Measurements from ENCODE around the gene MARCHF3.
A peak's percentile ranks its signal among the peaks of the same experiment; 100 is the strongest.
"Not testable (repeated sequence)": the region's sequence is repeated elsewhere in the genome, so short reads cannot be mapped to it uniquely, and the experiment has no call there.

MARCHF3 gene

DNA sequence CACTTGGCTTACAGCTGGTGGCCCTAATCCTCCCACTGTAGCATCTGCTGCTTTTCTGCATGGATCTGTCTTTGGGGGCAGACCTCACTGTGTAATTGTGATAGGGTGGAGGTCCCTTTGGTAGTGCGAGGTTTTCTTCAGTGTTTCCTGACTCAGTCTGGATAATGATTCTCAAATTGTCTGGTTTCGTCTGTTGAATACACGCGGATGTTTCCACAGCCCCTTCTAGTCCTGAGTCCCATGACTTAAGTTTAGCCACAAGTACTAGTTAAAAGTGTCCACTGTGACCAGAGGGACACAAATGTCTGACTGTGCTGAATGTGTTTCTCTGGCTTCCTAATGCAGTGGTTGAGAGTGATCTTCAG lies 182.9 kb downstream of the MARCHF3 start:
- H3K36me3 ChIP-seq (ENCODE audit: control insufficient read depth in 2 of 2, insufficient read depth in 2 of 2, low read length in 2 of 2), result no peaks in the 10 kb centered on the region
- peaks cover 9% of the 10 kb centered on the region for H3K4me1 ChIP-seq (ENCODE audit: control insufficient read depth, insufficient read depth, low read length)
- H3K4me3 ChIP-seq (ENCODE audit: low read length in 2 of 2), result no peak overlapping the region
- H3K27ac ChIP-seq (ENCODE audit: low read length), result peak overlapping the region; percentile 46
- H3K9me3 ChIP-seq (ENCODE audit: control insufficient read depth in 2 of 2, low read length in 2 of 2), result no peaks in the 10 kb centered on the region
- no peak overlapping the region for H3K9ac ChIP-seq (ENCODE audit: low read length in 2 of 2)
- H3K27me3 ChIP-seq (ENCODE audit: control insufficient read depth in 1 of 2, insufficient read depth in 2 of 2, low read length in 2 of 2), result no peaks in the 10 kb centered on the region

DNA sequence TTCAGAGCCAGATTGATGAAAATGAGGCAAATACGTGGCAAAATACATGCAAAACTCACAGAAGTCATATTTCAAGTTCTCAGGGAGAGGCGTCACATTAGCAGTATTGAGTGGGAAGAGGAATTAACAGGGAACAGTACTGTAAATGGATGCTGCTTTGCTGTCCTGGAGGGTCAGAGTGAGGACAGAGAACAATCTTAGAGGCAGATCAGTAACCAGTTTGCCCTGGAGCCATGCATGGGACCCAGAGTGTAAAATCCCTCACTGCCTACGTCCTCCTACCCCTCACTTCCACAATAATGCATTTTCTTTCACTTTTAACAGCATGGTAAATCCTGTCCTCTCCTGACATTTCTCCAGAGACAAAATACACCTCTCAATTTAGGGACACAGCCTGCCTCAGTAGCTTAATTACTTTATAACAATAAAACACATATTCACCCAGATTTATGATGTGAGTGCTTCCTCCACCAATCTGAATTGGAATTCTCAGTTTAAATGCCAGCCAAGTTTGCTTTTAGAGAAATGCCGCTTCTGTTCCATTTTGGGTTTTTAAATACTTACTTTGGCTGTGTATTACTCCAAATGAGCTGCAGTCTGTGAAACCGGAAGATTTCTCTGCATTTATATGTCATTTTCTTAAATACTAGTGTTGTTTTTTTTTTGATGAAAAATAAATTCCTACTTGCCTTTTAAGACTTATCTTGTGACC lies 183.5 kb downstream of the MARCHF3 start:
- Histone ChIP-seq H3K9ac (ENCODE audit: low read length in 2 of 2) (peak overlapping the region in 1 of 2 donors; percentile 1), H3K27ac (ENCODE audit: low read length) (peak overlapping the region; percentile 46), H3K27me3 (ENCODE audit: control insufficient read depth in 1 of 2, insufficient read depth in 2 of 2, low read length in 2 of 2) (no peaks in the 10 kb centered on the region), H3K9me3 (ENCODE audit: control insufficient read depth in 2 of 2, low read length in 2 of 2) (no peaks in the 10 kb centered on the region), H3K36me3 (ENCODE audit: control insufficient read depth in 2 of 2, insufficient read depth in 2 of 2, low read length in 2 of 2) (no peaks in the 10 kb centered on the region), H3K4me1 (ENCODE audit: control insufficient read depth, insufficient read depth, low read length) (peaks cover 9% of the 10 kb centered on the region), H3K4me3 (ENCODE audit: low read length in 2 of 2) (no peak overlapping the region)

- Histone ChIP-seq H3K4me1 (ENCODE audit: control insufficient read depth, insufficient read depth, low read length) (peaks cover 9% of the 10 kb centered on the region), H3K27ac (ENCODE audit: low read length) (no peak overlapping the region), H3K4me3 (ENCODE audit: low read length in 2 of 2) (no peak overlapping the region), H3K27me3 (ENCODE audit: control insufficient read depth in 1 of 2, insufficient read depth in 2 of 2, low read length in 2 of 2) (no peaks in the 10 kb centered on the region), H3K9me3 (ENCODE audit: control insufficient read depth in 2 of 2, low read length in 2 of 2) (no peaks in the 10 kb centered on the region), H3K36me3 (ENCODE audit: control insufficient read depth in 2 of 2, insufficient read depth in 2 of 2, low read length in 2 of 2) (no peaks in the 10 kb centered on the region), H3K9ac (ENCODE audit: low read length in 2 of 2) (peak overlapping the region in 1 of 2 donors; percentile 1)
These were observed 184.0 kb downstream of the MARCHF3 start for GRCh38 chr5:126846344-126846743.

DNA sequence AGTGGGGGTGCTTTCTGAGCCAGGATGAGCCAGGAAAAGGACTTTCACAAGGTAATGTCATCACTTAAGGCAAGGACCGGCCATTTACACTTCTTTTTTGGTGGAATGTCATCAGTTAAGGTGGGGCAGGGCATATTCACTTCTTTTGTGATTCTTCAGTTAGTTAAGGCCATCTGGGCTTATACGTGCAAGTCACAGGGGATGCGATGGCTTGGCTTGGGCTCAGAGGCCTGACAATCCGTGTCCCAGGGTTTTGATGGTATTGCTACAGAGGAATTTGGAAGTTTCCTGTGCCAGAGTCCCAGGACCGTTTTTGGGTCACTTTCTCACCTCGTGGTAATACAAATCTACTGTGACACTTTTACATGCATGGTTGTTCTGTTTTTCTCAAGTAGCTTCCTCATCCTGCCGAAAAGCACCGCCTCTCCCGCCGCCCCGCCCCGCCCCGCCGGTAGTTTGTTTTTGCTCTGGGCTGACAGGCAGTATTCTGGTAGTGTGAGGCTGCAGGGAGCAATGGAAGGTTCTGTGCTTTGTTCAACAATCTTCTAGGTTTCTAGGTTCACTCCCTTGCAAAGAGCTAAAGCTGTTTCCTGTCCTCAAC lies 184.8 kb downstream of the MARCHF3 start:
- not testable (repeated sequence) for H3K27ac ChIP-seq (ENCODE audit: low read length); H3K36me3 ChIP-seq (ENCODE audit: control insufficient read depth in 2 of 2, insufficient read depth in 2 of 2, low read length in 2 of 2); H3K27me3 ChIP-seq (ENCODE audit: control insufficient read depth in 1 of 2, insufficient read depth in 2 of 2, low read length in 2 of 2); H3K9ac ChIP-seq (ENCODE audit: low read length in 2 of 2); H3K4me1 ChIP-seq (ENCODE audit: control insufficient read depth, insufficient read depth, low read length); H3K9me3 ChIP-seq (ENCODE audit: control insufficient read depth in 2 of 2, low read length in 2 of 2); H3K4me3 ChIP-seq (ENCODE audit: low read length in 2 of 2)

- not testable (repeated sequence) for H3K27ac ChIP-seq (ENCODE audit: low read length); H3K4me3 ChIP-seq (ENCODE audit: low read length in 2 of 2); H3K27me3 ChIP-seq (ENCODE audit: control insufficient read depth in 1 of 2, insufficient read depth in 2 of 2, low read length in 2 of 2); H3K9ac ChIP-seq (ENCODE audit: low read length in 2 of 2); H3K9me3 ChIP-seq (ENCODE audit: control insufficient read depth in 2 of 2, low read length in 2 of 2); H3K36me3 ChIP-seq (ENCODE audit: control insufficient read depth in 2 of 2, insufficient read depth in 2 of 2, low read length in 2 of 2); H3K4me1 ChIP-seq (ENCODE audit: control insufficient read depth, insufficient read depth, low read length)
These were observed 187.0 kb downstream of the MARCHF3 start for GRCh38 chr5:126843375-126843774.

DNA sequence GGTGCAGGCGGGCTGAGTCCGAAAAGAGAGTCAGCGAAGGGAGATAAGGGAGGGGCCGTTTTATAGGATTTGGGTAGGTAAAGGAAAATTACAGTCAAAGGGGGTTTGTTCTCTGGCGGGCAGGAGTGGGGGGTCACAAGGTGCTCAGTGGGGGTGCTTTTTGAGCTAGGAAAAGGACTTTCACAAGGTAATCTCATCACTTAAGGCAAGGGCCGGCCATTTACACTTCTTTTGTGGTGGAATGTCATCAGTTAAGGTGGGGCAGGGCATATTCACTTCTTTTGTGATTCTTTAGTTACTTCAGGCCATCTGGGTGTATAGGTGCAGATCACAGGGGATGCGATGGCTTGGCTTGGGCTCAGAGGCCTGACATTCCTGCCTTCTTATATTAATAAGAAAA lies 191.0 kb downstream of the MARCHF3 start:
- H3K9ac ChIP-seq (ENCODE audit: low read length in 2 of 2); H3K27ac ChIP-seq (ENCODE audit: low read length); H3K4me1 ChIP-seq (ENCODE audit: control insufficient read depth, insufficient read depth, low read length); H3K36me3 ChIP-seq (ENCODE audit: control insufficient read depth in 2 of 2, insufficient read depth in 2 of 2, low read length in 2 of 2); H3K9me3 ChIP-seq (ENCODE audit: control insufficient read depth in 2 of 2, low read length in 2 of 2); H3K27me3 ChIP-seq (ENCODE audit: control insufficient read depth in 1 of 2, insufficient read depth in 2 of 2, low read length in 2 of 2); H3K4me3 ChIP-seq (ENCODE audit: low read length in 2 of 2): not testable (repeated sequence)

GRCh38 chr5:126837906-126838539 lies 192.3 kb downstream of the MARCHF3 start:
- H3K4me3 ChIP-seq (ENCODE audit: low read length in 2 of 2), result no peak overlapping the region
- no peaks in the 10 kb centered on the region for H3K9me3 ChIP-seq (ENCODE audit: control insufficient read depth in 2 of 2, low read length in 2 of 2)
- no peaks in the 10 kb centered on the region for H3K27me3 ChIP-seq (ENCODE audit: control insufficient read depth in 1 of 2, insufficient read depth in 2 of 2, low read length in 2 of 2)
- H3K27ac ChIP-seq (ENCODE audit: low read length), result no peak overlapping the region
- H3K9ac ChIP-seq (ENCODE audit: low read length in 2 of 2), result no peak overlapping the region
- H3K4me1 ChIP-seq (ENCODE audit: control insufficient read depth, insufficient read depth, low read length), result no peaks in the 10 kb centered on the region
- H3K36me3 ChIP-seq (ENCODE audit: control insufficient read depth in 2 of 2, insufficient read depth in 2 of 2, low read length in 2 of 2), result no peaks in the 10 kb centered on the region

- Histone ChIP-seq H3K27me3 (ENCODE audit: control insufficient read depth in 1 of 2, insufficient read depth in 2 of 2, low read length in 2 of 2) (no peaks in the 10 kb centered on the region), H3K9me3 (ENCODE audit: control insufficient read depth in 2 of 2, low read length in 2 of 2) (no peaks in the 10 kb centered on the region), H3K27ac (ENCODE audit: low read length) (no peak overlapping the region), H3K9ac (ENCODE audit: low read length in 2 of 2) (no peak overlapping the region), H3K36me3 (ENCODE audit: control insufficient read depth in 2 of 2, insufficient read depth in 2 of 2, low read length in 2 of 2) (no peaks in the 10 kb centered on the region), H3K4me1 (ENCODE audit: control insufficient read depth, insufficient read depth, low read length) (no peaks in the 10 kb centered on the region), H3K4me3 (ENCODE audit: low read length in 2 of 2) (no peak overlapping the region)
These were observed 193.1 kb downstream of the MARCHF3 start for GRCh38 chr5:126837242-126837641.

- Histone ChIP-seq H3K27me3 (ENCODE audit: control insufficient read depth in 1 of 2, insufficient read depth in 2 of 2, low read length in 2 of 2) (no peaks in the 10 kb centered on the region), H3K9me3 (ENCODE audit: control insufficient read depth in 2 of 2, low read length in 2 of 2) (no peaks in the 10 kb centered on the region), H3K4me1 (ENCODE audit: control insufficient read depth, insufficient read depth, low read length) (no peaks in the 10 kb centered on the region), H3K4me3 (ENCODE audit: low read length in 2 of 2) (no peak overlapping the region), H3K27ac (ENCODE audit: low read length) (no peak overlapping the region), H3K36me3 (ENCODE audit: control insufficient read depth in 2 of 2, insufficient read depth in 2 of 2, low read length in 2 of 2) (no peaks in the 10 kb centered on the region), H3K9ac (ENCODE audit: low read length in 2 of 2) (no peak overlapping the region)
These were observed 193.6 kb downstream of the MARCHF3 start for GRCh38 chr5:126836778-126837177.

DNA sequence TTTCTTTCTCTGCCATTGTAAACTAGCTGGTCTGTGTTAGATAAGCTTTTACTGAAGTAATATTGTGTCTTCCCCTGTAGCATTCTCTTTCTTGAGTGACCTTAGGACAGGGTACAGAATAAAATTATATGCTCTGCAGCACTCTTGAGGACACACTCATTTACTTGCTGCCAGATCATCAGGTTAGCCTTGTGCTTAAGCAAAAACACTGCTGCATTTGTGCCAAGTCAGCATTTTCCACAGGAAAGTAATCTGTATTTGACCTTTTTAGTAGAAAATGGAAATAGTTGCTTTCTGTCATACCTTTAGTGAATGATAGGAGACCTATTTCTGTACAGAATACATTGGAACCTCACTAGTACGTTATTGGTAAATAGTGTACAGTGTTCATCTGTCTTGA lies 199.2 kb downstream of the MARCHF3 start:
- no peaks in the 10 kb centered on the region for H3K9me3 ChIP-seq (ENCODE audit: control insufficient read depth in 2 of 2, low read length in 2 of 2)
- H3K4me1 ChIP-seq (ENCODE audit: control insufficient read depth, insufficient read depth, low read length), result no peaks in the 10 kb centered on the region
- H3K27me3 ChIP-seq (ENCODE audit: control insufficient read depth in 1 of 2, insufficient read depth in 2 of 2, low read length in 2 of 2), result no peaks in the 10 kb centered on the region
- H3K4me3 ChIP-seq (ENCODE audit: low read length in 2 of 2), result no peak overlapping the region
- H3K36me3 ChIP-seq (ENCODE audit: control insufficient read depth in 2 of 2, insufficient read depth in 2 of 2, low read length in 2 of 2), result no peaks in the 10 kb centered on the region
- no peak overlapping the region for H3K27ac ChIP-seq (ENCODE audit: low read length)
- no peak overlapping the region for H3K9ac ChIP-seq (ENCODE audit: low read length in 2 of 2)

DNA sequence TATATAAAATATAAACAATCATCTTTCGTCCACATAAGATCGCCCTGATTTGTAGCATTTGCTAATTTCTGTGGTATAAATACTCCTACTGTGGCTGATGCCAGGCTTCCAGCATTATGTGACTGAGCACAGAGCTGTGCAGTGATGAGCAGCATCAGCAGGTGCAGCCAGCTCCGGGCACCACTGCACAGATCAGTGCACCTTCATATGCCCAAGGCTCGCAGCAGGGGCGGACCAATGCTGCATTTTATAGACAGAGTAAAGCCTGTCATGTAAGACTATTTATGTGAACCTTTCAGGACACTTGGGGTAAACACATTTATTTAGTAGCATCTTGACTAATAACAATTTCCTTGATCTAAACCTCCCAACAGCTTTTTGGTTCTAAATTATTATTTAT lies 200.3 kb downstream of the MARCHF3 start:
- Histone ChIP-seq H3K27ac (ENCODE audit: low read length) (no peak overlapping the region), H3K27me3 (ENCODE audit: control insufficient read depth in 1 of 2, insufficient read depth in 2 of 2, low read length in 2 of 2) (no peaks in the 10 kb centered on the region), H3K4me1 (ENCODE audit: control insufficient read depth, insufficient read depth, low read length) (no peaks in the 10 kb centered on the region), H3K9ac (ENCODE audit: low read length in 2 of 2) (no peak overlapping the region), H3K9me3 (ENCODE audit: control insufficient read depth in 2 of 2, low read length in 2 of 2) (no peaks in the 10 kb centered on the region), H3K4me3 (ENCODE audit: low read length in 2 of 2) (no peak overlapping the region), H3K36me3 (ENCODE audit: control insufficient read depth in 2 of 2, insufficient read depth in 2 of 2, low read length in 2 of 2) (no peaks in the 10 kb centered on the region)

Data from stomach smooth muscle (tissue), 2 donors.